Mucosa of rectum (tissue), 2 donors: Measurements from ENCODE around the gene FFAR2.

Source experiments
- H3K27ac ChIP-seq, 2 donors: one replicate each; pipeline ENCODE4 v1.7.0; 2013; ENCODE audit warnings: inconsistent platforms in 2 of 2, low read depth in 2 of 2, low read length in 2 of 2
- H3K27me3 ChIP-seq, 2 donors: one replicate each; pipeline ENCODE4 v1.7.0; 2013; ENCODE audit warnings: low read length in 2 of 2; ENCODE audit not compliant: control insufficient read depth in 2 of 2, insufficient read depth in 2 of 2
- H3K36me3 ChIP-seq, 2 donors: one replicate each; pipeline ENCODE4 v1.7.0; 2013; ENCODE audit warnings: low read length in 2 of 2; ENCODE audit not compliant: control insufficient read depth in 2 of 2, insufficient read depth in 2 of 2
- H3K4me1 ChIP-seq, 2 donors: one replicate each; pipeline ENCODE4 v1.7.0; 2013; ENCODE audit warnings: low read length in 2 of 2, mild to moderate bottlenecking in 1 of 2; ENCODE audit not compliant: control insufficient read depth in 2 of 2, insufficient read depth in 2 of 2
- H3K4me3 ChIP-seq, 2 donors: one replicate each; pipeline ENCODE4 v1.7.0; 2013; ENCODE audit warnings: low read length in 2 of 2
- H3K9ac ChIP-seq, 2 donors: one replicate each; pipeline ENCODE4 v1.7.0; 2013; ENCODE audit warnings: low read length in 2 of 2, low read depth in 1 of 2, mild to moderate bottlenecking in 1 of 2
- H3K9me3 ChIP-seq, 2 donors: one replicate each; pipeline ENCODE4 v1.7.0; 2013; ENCODE audit warnings: low read length in 2 of 2; ENCODE audit not compliant: control insufficient read depth in 2 of 2
- donor health status: healthy.
- donor health status: Normal muscosa, but diverticular disease.

Gene FFAR2

DNA sequence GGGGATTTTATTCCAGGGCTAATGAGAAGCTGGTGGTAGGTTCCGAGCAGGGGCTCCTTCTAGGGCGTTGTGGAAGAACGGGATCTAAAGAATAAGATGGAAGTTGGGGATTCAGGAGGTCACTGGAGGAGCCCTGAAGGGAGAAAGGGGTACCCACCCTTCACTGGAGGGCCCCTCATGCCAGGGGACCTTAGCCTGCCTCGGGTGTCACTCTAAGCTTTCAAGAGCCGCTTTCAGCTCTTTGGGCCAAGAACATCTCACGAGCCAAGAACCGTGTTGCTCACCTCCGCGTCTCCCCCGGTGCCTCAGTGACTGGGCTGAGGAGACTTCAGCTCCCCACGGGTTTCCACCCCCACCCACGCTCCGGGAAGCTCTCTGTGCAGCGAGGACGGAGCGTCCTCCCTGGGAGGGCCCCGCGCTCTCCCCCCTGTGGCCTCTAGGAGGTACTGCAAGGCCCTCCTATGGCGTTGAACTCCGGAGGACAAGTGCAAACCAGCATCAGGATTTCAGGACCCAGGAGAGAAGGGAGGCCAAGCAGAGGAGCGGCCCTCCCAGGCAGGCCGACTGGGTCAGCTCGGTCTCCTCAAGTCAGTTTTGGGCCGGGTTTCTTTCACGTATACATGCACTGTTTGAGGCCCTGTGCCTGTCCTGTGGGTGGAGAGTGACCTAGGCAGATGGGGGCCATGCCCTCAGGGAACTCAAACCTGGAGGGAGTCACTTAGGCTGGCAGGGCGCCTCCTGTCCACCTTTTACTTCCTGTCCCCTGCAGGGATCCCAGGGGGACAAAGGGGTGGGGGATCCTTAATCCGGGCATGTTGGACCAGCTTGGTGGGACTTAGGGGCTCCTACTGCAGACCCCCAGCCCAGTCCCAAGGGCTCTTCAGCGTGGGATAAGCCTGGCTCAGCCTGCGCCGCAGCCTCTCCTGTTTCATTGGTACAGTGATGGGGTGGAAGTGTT lies 47.3 kb downstream of the FFAR2 start:
- Histone ChIP-seq H3K9ac (peak overlapping the region in 1 of 2 donors; percentile 17), H3K27ac (no peak overlapping the region), H3K36me3 (no peaks in the 10 kb centered on the region), H3K9me3 (no peaks in the 10 kb centered on the region), H3K4me1 (peaks cover 0 to 3% of the 10 kb centered on the region in 2 donors), H3K27me3 (no peaks in the 10 kb centered on the region), H3K4me3 (no peak overlapping the region)

DNA sequence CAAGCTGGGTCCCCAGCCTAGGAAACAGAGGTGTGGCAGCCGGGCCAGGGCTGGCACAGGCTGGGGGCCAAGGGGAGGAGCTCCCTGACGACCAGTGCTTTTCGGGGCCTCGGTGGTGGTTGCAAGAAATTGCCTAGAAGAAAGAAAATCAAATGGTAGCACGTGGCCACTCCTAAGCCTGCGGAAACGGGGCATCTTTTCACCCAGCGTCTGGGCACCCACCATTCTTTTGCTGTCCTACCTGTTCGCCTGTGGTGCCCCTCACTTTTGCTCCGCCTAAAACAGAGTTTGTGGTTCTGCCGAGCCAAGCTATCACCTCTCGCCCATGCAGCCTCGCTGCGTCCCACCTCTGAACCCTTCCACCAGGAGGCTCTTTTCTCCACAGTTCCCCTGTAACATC lies 49.3 kb downstream of the FFAR2 start:
- no peak overlapping the region for H3K9ac ChIP-seq

GRCh38 chr19:35498220-35498619 lies 50.2 kb downstream of the FFAR2 start:
- Histone ChIP-seq H3K4me1 (peaks cover 0 to 3% of the 10 kb centered on the region in 2 donors), H3K27me3 (no peaks in the 10 kb centered on the region), H3K27ac (no peak overlapping the region), H3K4me3 (no peak overlapping the region), H3K9me3 (no peaks in the 10 kb centered on the region), H3K36me3 (no peaks in the 10 kb centered on the region), H3K9ac (no peak overlapping the region)

More for the DNA sequence above, 49.3 kb downstream of the FFAR2 start:
- H3K36me3 ChIP-seq, result no peaks in the 10 kb centered on the region
- H3K27ac ChIP-seq, result no peak overlapping the region
- H3K4me3 ChIP-seq, result no peak overlapping the region
- H3K4me1 ChIP-seq, result peaks cover 0 to 3% of the 10 kb centered on the region in 2 donors
- H3K9me3 ChIP-seq, result no peaks in the 10 kb centered on the region
- no peaks in the 10 kb centered on the region for H3K27me3 ChIP-seq

GRCh38 chr19:35498984-35499527 lies 51.0 kb downstream of the FFAR2 start:
- peaks cover 0 to 3% of the 10 kb centered on the region in 2 donors for H3K4me1 ChIP-seq
- H3K27ac ChIP-seq, result no peak overlapping the region
- no peaks in the 10 kb centered on the region for H3K27me3 ChIP-seq
- no peak overlapping the region for H3K9ac ChIP-seq
- H3K9me3 ChIP-seq, result no peaks in the 10 kb centered on the region
- no peaks in the 10 kb centered on the region for H3K36me3 ChIP-seq
- H3K4me3 ChIP-seq, result no peak overlapping the region

DNA sequence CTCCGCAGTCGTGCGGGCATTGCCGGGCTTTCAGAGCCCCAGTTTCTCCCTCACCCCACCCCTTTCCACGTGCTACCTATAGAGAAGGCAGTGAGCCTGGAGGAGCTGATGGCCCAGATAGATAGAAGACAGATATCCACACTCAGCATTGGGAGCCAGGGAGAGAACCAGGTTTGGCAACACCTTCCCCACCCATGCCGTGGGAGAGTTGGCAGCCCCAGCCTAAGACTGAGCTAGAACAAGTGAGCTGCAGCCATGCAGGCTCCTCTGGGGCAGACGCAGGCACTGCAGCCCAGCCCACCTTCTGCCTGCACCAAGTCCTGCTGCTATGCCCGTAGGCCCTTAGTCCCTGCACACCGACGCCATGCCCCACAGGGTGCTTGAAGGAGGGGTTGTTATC lies 52.6 kb downstream of the FFAR2 start:
- Histone ChIP-seq H3K36me3 (no peaks in the 10 kb centered on the region), H3K27me3 (no peaks in the 10 kb centered on the region), H3K27ac (no peak overlapping the region), H3K4me3 (no peak overlapping the region), H3K9me3 (no peaks in the 10 kb centered on the region), H3K9ac (no peak overlapping the region), H3K4me1 (no peaks in the 10 kb centered on the region)
